GDM1 (cell line): ENCODE data around the gene HOGA1.
"Not testable (repeated sequence)": the region's sequence is repeated elsewhere in the genome, so short reads cannot be mapped to it uniquely, and the experiment has no call there.

Experiments used
- DNase-seq: peaks from one replicate; lab custom pipeline; 2025; lab: John Stamatoyannopoulos, UW

Gene HOGA1

DNA sequence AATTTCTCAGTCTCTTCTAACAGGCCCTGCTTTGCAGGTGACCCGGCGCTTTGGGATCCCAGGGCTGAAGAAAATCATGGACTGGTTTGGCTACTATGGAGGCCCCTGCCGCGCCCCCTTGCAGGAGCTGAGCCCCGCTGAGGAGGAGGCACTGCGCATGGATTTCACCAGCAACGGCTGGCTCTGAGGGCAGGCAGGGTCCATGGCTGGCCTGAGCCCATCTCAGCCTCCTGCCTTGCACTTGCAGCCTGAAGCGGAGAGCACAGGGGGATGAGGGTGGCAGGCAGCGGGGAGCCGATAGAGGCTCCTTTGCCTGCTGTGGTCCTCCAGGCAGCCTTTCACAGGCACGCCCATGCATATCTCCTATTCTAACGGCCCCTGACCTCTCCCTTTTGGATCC lies 27.3 kb downstream of the HOGA1 start:
- DNase-seq, result no peak

DNA sequence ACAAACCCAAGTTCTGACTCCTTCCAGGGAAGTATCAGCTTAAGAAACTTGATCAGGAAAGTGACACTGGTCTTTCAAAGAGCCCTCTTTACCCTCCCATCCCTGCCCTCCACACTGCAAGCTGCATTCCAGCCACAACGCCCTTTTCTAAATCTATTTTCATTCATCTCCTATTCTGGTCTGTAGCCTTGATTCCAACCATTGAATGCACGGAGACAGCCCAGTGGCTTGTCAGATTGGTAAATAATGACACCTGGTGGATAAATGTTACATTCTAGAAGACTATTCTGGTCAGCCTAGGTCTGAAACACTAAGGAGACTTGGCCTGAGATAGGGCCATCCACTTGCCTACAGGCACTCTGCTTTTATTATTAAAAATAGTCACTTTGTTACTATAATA lies 28.2 kb downstream of the HOGA1 start:
- no peak for DNase-seq

DNA sequence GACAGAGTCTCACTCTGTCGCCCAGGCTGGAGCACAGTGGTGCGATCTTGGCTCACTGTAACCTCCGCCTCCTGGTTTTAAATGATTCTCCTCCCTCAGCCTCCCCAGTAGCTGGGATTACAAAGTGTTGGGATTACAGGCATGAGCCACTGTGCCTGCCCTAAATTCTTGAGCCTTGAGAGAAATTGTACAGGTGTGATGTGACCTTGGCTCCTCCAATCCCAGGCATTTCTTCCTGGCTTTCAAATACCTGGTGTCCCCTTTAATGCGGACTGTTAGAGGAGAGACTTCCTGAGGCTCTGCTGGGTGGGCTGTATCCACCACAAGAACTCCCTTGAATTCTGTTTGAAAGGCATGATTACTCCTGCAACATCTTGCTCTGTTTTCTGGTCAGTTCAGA lies 34.1 kb downstream of the HOGA1 start:
- no peak for DNase-seq

GRCh38 chr10:97618733-97619132 lies 34.5 kb downstream of the HOGA1 start:
- no peak for DNase-seq

DNA sequence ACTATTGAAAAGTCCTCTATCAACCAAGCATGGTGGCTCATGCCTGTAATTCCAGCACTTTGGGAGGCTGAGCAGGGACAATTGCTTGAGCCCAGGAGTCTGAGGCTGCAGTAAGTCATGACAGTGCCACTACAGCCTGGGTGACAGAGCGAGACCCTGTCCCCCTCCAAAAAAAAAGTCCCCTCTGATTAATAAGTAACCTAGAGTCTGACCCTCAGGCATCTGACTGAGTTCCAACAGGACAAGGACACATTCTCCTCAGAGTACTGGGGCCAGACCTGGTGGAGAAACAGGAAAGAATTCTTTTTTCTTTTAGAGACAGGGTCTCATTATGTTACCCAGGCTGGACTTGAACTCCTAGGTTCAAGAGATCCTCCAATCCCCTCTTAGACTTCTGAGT lies 39.1 kb downstream of the HOGA1 start:
- no peak for DNase-seq

DNA sequence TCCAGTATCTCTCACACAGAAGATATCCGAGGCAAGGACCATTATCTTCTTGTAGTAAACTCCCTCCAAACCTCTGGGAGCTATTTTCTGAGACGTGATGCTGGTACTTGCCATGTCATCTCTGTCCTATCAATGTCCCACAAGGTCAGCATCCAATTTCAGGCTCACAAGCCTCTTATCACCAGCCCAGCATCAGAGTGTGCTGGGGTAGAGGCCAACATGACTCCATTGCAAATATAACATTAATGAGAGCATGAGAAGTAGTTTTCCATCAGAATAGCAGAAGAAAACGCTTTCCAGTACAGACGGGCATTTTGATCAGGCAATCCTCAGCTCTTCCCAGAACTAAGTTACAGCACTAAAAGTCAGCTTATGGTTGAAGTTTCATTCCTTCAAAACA lies 43.5 kb downstream of the HOGA1 start:
- DNase-seq, result no peak

DNA sequence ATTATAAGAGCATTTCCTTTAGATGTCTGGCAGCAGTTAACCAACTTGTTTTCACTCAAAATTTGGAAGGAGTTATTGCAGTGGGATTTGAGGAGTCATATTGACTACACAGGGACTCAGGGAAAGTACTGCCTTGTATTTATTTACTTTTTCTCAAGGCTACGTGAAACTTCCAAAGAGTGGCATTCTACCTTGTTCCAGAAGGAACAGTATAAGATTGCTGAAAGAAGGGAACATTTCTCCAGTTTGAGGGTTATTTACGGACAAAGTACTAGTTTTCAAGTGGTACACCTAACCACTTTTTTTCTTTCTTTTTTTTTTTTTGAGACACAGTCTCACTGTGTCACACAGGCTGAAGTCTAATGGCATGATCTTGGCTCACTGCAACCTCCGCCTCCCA lies 44.0 kb downstream of the HOGA1 start:
- no peak for DNase-seq

DNA sequence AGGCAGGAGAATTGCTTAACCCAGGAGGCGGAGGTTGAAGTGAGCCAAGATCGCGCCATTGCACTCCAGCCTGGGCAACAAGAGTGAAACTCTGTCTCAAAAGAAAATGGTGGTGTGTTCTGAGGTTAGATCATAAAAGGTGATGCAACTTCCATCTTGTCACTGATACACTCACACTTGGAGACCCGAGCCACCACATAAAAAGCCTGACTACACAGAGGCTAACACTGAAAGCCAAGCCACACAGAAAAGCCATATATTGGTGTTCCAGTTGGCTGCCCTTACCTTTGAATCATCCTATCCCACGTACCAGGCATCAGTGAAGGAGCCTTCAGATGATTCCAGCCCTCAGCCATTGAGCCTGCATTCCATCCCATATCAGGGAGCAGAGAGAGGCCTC lies 45.1 kb downstream of the HOGA1 start:
- DNase-seq, result no peak

DNA sequence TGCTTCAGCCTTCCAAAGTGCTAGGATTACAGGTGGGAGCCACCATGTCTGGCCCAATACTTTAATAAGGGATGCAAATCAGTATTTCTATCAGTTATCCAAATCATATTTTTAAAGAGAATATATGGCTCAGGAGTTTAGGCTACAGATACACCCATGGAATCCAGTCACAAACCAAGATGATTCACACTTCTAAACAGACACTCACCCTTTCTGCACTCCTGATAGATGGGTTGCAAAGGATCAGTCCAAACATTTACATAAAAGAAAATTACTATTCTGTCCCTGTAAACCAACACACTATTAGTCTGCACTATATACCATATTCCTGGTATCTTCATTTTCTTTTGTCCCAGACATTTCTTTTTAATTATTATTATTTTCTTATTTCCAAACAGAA lies 46.9 kb downstream of the HOGA1 start:
- DNase-seq, result no peak

DNA sequence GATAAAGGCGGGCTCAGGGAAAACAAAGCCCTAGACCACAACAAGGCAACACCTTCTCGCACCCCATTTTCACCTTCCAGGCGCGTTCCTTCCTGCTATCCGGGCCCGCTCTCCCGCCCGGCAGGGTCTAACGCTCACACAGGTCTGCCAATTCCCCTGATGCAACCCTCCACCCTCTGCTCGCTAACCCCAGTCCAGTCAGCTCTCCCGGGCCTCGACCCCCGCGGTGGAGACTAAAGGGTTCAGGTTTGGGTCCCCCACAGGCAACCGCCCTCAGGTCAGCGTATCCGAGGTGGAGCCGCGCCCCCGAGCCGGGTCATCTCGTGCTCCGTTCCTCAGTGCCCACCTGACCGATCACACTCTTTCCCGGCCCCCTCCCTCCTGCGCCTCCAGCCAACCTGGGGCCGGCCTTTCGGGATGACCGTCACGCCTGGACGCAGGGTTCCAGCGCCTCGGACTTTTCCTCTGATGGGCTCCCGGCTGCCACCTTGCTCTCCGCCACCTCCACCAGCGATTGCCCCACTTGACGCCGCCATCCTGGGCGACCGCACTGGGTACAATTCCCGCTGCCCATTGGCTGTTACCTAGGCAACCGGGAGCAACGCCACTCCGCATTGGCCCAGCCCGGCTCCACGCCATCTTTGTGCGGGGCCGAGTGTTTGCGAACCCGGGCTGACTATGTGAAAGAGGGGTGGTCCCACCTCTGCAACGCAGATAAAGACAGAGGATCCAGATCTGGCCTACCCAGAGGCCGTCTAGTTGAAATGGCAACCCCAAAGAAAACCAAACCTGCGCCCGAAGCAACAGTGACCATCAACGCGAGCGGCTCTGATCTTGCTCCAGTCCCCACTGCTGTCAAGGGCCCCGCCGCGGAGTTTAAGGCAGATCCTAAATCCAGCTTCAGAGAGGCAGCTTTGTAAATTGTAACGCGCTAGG lies 49.0 kb downstream of the HOGA1 start, which contains the start of gene MORN4:
MORN4 (minus strand) TSS at position 552 of the 936 bp plus-strand sequence. CDS start 13,847 bp downstream, outside the sequence.
- peak; percentile 84 for DNase-seq

DNA sequence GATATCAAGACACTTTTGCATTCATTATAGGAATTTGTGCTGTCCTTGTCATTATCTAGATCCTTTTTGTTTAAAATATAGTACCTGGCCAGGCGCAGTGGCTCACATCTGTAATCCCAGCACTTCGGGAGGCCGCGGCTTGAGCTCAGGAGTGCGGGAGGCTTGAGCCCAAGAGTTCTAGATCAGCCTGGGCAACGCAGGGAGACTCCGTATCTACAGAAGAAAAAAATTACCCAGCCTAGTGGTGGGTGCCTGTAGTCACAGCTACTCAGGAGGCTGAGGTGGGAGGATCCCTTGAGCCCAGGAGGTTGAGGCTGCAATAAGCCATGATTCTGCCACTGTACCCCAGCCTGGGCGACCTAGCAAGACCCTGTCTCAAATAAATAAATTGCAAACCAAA lies 49.7 kb downstream of the HOGA1 start:
- DNase-seq, result no peak

DNA sequence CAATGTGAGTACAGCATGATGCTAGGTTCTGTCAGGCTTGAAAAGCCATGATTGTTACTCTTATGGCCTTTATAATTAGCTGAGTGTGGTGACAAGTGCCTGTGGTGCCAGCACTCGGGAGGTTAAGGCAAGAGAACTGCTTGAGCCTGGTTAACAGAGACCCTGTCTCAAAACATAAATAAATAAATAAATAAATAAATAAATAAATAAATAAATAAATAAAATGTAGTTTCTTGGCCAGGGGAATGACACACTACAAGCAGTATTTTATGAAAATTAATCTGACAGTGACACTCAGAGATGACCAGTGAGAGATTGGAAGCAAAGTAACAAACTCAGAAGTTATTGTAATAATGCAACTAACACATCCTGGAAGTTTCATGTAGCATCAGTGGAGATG lies 51.4 kb downstream of the HOGA1 start:
- DNase-seq, result no peak

- not testable (repeated sequence) for DNase-seq
These were observed 54.9 kb downstream of the HOGA1 start for GRCh38 chr10:97639090-97639489.

DNA sequence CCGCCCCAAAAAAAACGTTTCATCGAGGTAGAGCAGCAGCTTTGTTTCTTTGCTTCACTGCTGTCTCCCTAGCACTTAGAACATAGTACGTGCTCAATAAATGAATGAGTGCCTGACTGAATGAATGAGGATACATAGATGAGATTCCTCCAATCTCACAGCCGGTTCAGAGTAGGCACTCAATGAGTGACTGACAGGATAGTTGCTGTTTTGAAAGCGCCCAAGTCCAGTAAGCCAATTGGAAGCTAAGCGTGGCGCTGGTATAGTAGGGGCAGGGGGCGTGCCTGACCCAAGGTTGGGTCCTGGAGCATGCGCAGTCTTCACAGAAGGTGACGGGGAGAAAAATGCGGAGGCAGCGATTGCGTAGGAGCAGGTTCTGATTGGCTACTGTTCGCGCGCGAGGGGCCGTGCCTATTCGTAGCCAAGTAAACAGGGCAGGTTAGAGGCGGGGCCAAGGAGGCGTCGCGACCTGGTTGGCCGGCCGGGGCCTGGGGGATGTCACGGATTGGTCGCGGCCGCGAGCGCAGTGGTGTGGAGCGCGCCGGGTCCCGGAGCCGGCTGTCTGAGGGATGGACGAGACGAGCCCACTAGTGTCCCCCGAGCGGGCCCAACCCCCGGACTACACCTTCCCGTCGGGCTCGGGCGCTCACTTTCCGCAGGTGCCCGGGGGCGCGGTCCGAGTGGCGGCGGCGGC lies 56.1 kb downstream of the HOGA1 start, which contains the start of gene PI4K2A:
PI4K2A (plus strand) TSS at position 498 of the 694 bp plus-strand sequence; CDS start at position 570, 72 bp downstream.
- DNase-seq, result peak; percentile 98

GRCh38 chr10:97640868-97641811 lies 57.0 kb downstream of the HOGA1 start:
- DNase-seq, result no peak

GRCh38 chr10:97642471-97643159 lies 58.4 kb downstream of the HOGA1 start:
- DNase-seq, result not testable (repeated sequence)

DNA sequence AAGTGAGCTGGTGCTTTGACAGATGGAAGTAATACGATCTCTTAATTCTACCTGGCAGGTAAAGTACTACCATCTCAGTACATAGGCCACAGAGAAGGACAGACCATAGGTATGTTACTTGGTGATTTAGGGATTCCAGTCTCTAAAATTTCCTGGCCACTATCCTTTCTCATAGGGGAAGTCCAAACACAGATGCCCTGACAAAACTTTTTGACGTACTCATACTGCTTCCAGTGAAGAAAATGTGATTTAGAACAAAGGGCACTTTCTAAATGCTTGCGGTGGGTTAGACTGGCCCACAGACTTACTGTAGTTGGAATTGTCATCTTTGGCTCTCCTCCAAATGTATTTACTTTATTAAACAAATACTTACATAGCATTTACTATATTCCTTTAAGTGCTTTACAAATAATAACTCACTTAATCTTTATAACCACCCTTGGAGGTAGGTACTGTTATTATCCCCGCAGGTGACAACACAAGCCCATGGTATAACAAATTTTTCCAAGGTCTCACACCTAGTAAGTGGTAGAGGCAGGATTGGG lies 59.3 kb downstream of the HOGA1 start:
- DNase-seq, result no peak

DNA sequence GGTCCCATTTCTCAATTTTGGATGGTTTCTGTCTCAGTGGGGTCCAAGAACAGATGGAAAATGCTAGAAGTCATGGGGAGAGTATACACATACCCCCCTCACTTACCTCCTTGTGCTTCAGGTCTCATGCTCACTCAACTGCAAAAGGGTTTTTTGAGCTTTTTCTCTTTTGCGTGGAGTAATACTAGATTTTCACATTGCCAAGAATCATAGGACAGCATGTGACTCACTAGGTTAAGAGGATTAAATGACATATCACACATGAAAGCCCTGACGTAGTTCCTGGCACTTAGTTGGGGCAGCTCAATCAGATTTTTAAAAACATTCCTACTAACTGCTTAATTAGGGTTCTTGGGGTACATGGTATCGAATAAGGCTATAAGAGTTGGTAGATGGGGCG lies 60.7 kb downstream of the HOGA1 start:
- DNase-seq, result no peak

DNA sequence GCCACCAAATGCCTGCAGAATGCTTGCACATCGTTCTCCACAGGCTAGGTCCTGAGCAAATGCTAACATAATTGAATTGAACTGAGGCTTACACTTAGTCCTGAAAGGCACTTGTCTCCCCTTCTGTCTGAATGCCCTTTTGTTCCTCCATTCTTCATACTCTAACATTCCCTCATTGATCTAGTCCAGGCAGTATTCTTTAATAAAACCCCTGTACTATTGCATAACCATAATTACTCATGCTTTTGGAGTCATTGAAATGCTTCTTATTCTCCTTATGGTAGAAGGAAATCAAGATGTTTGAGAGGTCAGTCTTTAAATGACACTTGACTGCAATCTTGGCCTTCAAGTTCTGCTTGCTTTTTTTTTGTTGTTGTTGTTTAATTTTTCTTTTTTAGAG lies 63.4 kb downstream of the HOGA1 start:
- no peak for DNase-seq

- no peak for DNase-seq
These were observed 64.6 kb downstream of the HOGA1 start for GRCh38 chr10:97648562-97649404.
